Activated B cell treated with CpG ODN at 0.5 μM for 24 hours (primary cell): ENCODE results near the gene CNN3. TPM values are rescaled to one million over a fixed set of nuclear protein-coding genes. Genes with fewer than 3 reads are reported as not detected.

Experiments used
- ATAC-seq: fragments of 200-7000 bp; cut with Tn5 transposase; one replicate; pipeline ENCODE4 v1.10.0; 2021; ENCODE audit warnings: low read depth, mild to moderate bottlenecking, moderate library complexity
- CTCF ChIA-PET: fragments of 350-600 bp; sonication (Branson Sonifier 250); formaldehyde crosslinking; loops from one replicate; lab custom pipeline; 2021; ENCODE audit warnings: antibody characterized with exemption; lab: Charles Lee
- POLR2A ChIA-PET: fragments of 350-600 bp; sonication (Branson Sonifier 250); formaldehyde crosslinking; loops from one replicate; lab custom pipeline; 2021; ENCODE audit warnings: antibody characterized with exemption; lab: Charles Lee
- DNase-seq: peaks from one replicate; pipeline ENCODE4 v3.0.0; 2022
- H3K27ac Mint-ChIP-seq: one replicate; pipeline ENCODE4 v1.8.0; 2020; ENCODE audit warnings: mixed read lengths
- H3K27me3 Mint-ChIP-seq: one replicate; pipeline ENCODE4 v1.8.0; 2021; ENCODE audit warnings: mixed read lengths
- H3K36me3 Mint-ChIP-seq: one replicate; pipeline ENCODE4 v1.8.0; 2021; ENCODE audit warnings: low read depth, mixed read lengths
- H3K4me1 Mint-ChIP-seq: one replicate; pipeline ENCODE4 v1.8.0; 2021; ENCODE audit warnings: mixed read lengths
- H3K4me3 Mint-ChIP-seq: one replicate; pipeline ENCODE4 v1.8.0; 2020; ENCODE audit warnings: mild to moderate bottlenecking, mixed read lengths
- H3K9me3 Mint-ChIP-seq: one replicate; pipeline ENCODE4 v1.8.0; 2020; ENCODE audit warnings: mixed read lengths
- CTCF ChIP-seq: fragments of 200-600 bp; IDR thresholded peaks from one replicate; pipeline ENCODE4 v1.8.0; 2022; ENCODE audit warnings: antibody characterized with exemption, mild to moderate bottlenecking
- intact Hi-C: fragments of 100-400 bp; cut with micrococcal nuclease; formaldehyde crosslinking; loops from one replicate; pipeline ENCODE4 v1.15.1; 2024
- total RNA-seq: library from RNA; stranded (reverse); gene quantifications from 2 replicates; pipeline ENCODE4 v1.2.3, GENCODE V29; 2022

Gene CNN3
- total RNA-seq, 1 donor from 2014 or later = 6.2 TPM

- no peaks in the 10 kb centered on the region for H3K9me3 Mint-ChIP-seq
- no peaks in the 10 kb centered on the region for H3K4me1 Mint-ChIP-seq
- DNase-seq = no peak
- intact Hi-C loops = no loop called here
- H3K27ac Mint-ChIP-seq = no peak overlapping the region
- H3K27me3 Mint-ChIP-seq = peaks cover 15% of the 10 kb centered on the region
- ATAC-seq = no peak
- CTCF ChIA-PET = interaction anchor here (0.9 kb wide), 1 partner anchor 170 kb away, joined by 3 read pairs; no protein-coding TSS in a partner anchor
- no peak overlapping the region for H3K4me3 Mint-ChIP-seq
- no peaks in the 10 kb centered on the region for H3K36me3 Mint-ChIP-seq
- POLR2A ChIA-PET = no interaction called here
- TF ChIP-seq CTCF = no peak
Measured at GRCh38 chr1:94873520-94874351, 53.2 kb downstream of the CNN3 start.

GRCh38 chr1:94872771-94873495 lies 54.0 kb downstream of the CNN3 start:
- H3K9me3 Mint-ChIP-seq = no peaks in the 10 kb centered on the region
- H3K27me3 Mint-ChIP-seq = peaks cover 11% of the 10 kb centered on the region
- DNase-seq (no peak), ATAC-seq (no peak)
- no peaks in the 10 kb centered on the region for H3K4me1 Mint-ChIP-seq
- ChIA-PET POLR2A (no interaction called here), CTCF (interaction anchor here (0.9 kb wide), 1 partner anchor 170 kb away, joined by 3 read pairs; no protein-coding TSS in a partner anchor)
- intact Hi-C loops = no loop called here
- no peak overlapping the region for H3K4me3 Mint-ChIP-seq
- no peak for TF ChIP-seq CTCF
- no peak overlapping the region for H3K27ac Mint-ChIP-seq
- H3K36me3 Mint-ChIP-seq = no peaks in the 10 kb centered on the region

GRCh38 chr1:94871031-94871430 lies 55.9 kb downstream of the CNN3 start:
- Mint-ChIP-seq H3K36me3 (no peaks in the 10 kb centered on the region), H3K4me1 (no peaks in the 10 kb centered on the region), H3K9me3 (no peaks in the 10 kb centered on the region), H3K27ac (no peak overlapping the region), H3K4me3 (no peak overlapping the region), H3K27me3 (peaks cover 7% of the 10 kb centered on the region)
- ATAC-seq = no peak
- CTCF ChIA-PET = no interaction called here
- TF ChIP-seq CTCF = no peak
- DNase-seq = no peak
- intact Hi-C loops = no loop called here
- POLR2A ChIA-PET = no interaction called here

GRCh38 chr1:94866164-94866807 lies 60.6 kb downstream of the CNN3 start:
- intact Hi-C loops = no loop called here
- ChIA-PET CTCF (interaction anchor here (1.4 kb wide), 1 partner anchor 12 kb away, joined by 6 read pairs; no protein-coding TSS in a partner anchor), POLR2A (no interaction called here)
- no peaks in the 10 kb centered on the region for H3K36me3 Mint-ChIP-seq
- no peak overlapping the region for H3K27ac Mint-ChIP-seq
- no peak for TF ChIP-seq CTCF
- H3K9me3 Mint-ChIP-seq = no peaks in the 10 kb centered on the region
- peaks cover 7% of the 10 kb centered on the region for H3K27me3 Mint-ChIP-seq
- no peaks in the 10 kb centered on the region for H3K4me1 Mint-ChIP-seq
- ATAC-seq (no peak), DNase-seq (no peak)
- no peak overlapping the region for H3K4me3 Mint-ChIP-seq
